A549 (cell line): ENCODE results near the gene NPBWR2. TPM values are rescaled to one million over a fixed set of nuclear protein-coding genes. Genes with fewer than 3 reads are reported as not detected.

Experiments used
- ATAC-seq, 2 experiments: fragments of 200-7000 bp in 1 of 2; fragments of >200 bp in 1 of 2; cut with Nextera tagmentation in 1 of 2; cut with Tn5 transposase in 1 of 2; 3 replicates each; pipeline versions ENCODE4 v1.8.0 to v1.9.1; 2018 to 2020; ENCODE audit warnings: mild to moderate bottlenecking in 1 of 2, moderate library complexity in 1 of 2
- CTCF ChIA-PET: fragments of 300-600 bp; sonication (Branson Sonifier 250); formaldehyde crosslinking; extraction: SDS; loops from one replicate; lab custom pipeline; 2021; ENCODE audit warnings: antibody characterized with exemption, inconsistent platforms; lab: Yijun Ruan, JAX
- POLR2A ChIA-PET: fragments of 350-600 bp; formaldehyde crosslinking; extraction: SDS; loops from one replicate; lab custom pipeline; 2021; ENCODE audit warnings: antibody characterized with exemption, inconsistent platforms; lab: Yijun Ruan, JAX
- DNase-seq, 2 experiments: peaks; one replicate each; pipeline versions ENCODE4 v3.0.0 to v3.0.0-alpha.2; 2011 to 2016; ENCODE audit warnings: low read depth in 1 of 2, low spot score in 1 of 2
- FAIRE-seq: peaks from 2 replicates; lab custom pipeline; 2011; peaks lifted over from hg19 to GRCh38; lab: Jason Lieb, UNC
- H3K27ac ChIP-seq, 2 experiments: fragments of >200 bp; sonication (Bioruptor Twin); formaldehyde crosslinking; 3 replicates each; pipeline ENCODE4 v1.5.1; 2016 to 2017
- H3K4me1 ChIP-seq: fragments of >200 bp; sonication (Bioruptor Twin); formaldehyde crosslinking; 3 replicates; pipeline ENCODE4 v1.6.1; 2016
- H3K4me2 ChIP-seq: fragments of >200 bp; sonication (Bioruptor Twin); formaldehyde crosslinking; 3 replicates; pipeline ENCODE4 v1.6.1; 2016
- H3K4me3 ChIP-seq: fragments of >200 bp; sonication (Bioruptor Twin); formaldehyde crosslinking; 3 replicates; pipeline ENCODE4 v1.5.1; 2016
- H3K9me3 ChIP-seq: fragments of >200 bp; sonication (Bioruptor Twin); formaldehyde crosslinking; 3 replicates; pipeline ENCODE4 v1.6.1; 2016
- CEBPB ChIP-seq, 2 experiments: fragments of >200 bp in 1 of 2; sonication (Bioruptor Twin) in 1 of 2; formaldehyde crosslinking in 1 of 2; IDR thresholded peaks; 2 replicates each; pipeline ENCODE4 v1.6.1; 2012 to 2016
- FOSL2 ChIP-seq, 2 experiments: fragments of 450-650 bp in 1 of 2; fragments of >200 bp in 1 of 2; sonication (Bioruptor Twin) in 1 of 2; formaldehyde crosslinking; IDR thresholded peaks; 2 replicates each; pipeline versions ENCODE4 v1.5.0 to v1.6.1; 2016 to 2020; ENCODE audit warnings: mild to moderate bottlenecking in 1 of 2, moderate library complexity in 1 of 2
- HOXB13 ChIP-seq: fragments of 250-450 bp; sonication (Bioruptor Pico); IDR thresholded peaks from 2 replicates; pipeline ENCODE4 v1.5.0; 2020; ENCODE audit warnings: low read depth, mild to moderate bottlenecking, moderate library complexity
- JUN ChIP-seq, 2 experiments: fragments of >200 bp; sonication (Bioruptor Twin); formaldehyde crosslinking; IDR thresholded peaks; 2 replicates in 1 of 2; 3 replicates in 1 of 2; pipeline ENCODE4 v1.6.1; 2016 to 2017
- MAFK ChIP-seq: fragments of 450-650 bp; IDR thresholded peaks from 2 replicates; pipeline ENCODE4 v1.6.1; 2014; ENCODE audit not compliant: partially characterized antibody
- MYC ChIP-seq: IDR thresholded peaks from 2 replicates; pipeline ENCODE4 v1.6.1; 2012; ENCODE audit warnings: mild to moderate bottlenecking, inconsistent platforms, low read length, improper control_type of control experiment, borderline replicate concordance
- NFE2L2 ChIP-seq: fragments of 150-350 bp; conservative IDR thresholded peaks from 2 replicates; pipeline ENCODE4 v1.6.1; 2014; ENCODE audit warnings: low read length
- NPAS2 ChIP-seq: fragments of 250-450 bp; sonication (Bioruptor Pico); IDR thresholded peaks from 2 replicates; pipeline ENCODE4 v1.8.0; 2022; ENCODE audit warnings: mild to moderate bottlenecking, moderate library complexity, borderline replicate concordance
- NR3C1 ChIP-seq: fragments of >200 bp; sonication (Bioruptor Twin); formaldehyde crosslinking; IDR thresholded peaks from 3 replicates; pipeline ENCODE4 v1.6.1; 2017
- PBX3 ChIP-seq: IDR thresholded peaks from 2 replicates; pipeline ENCODE4 v1.6.1; 2012
- RAD21 ChIP-seq, 2 experiments: fragments of >200 bp in 1 of 2; sonication (Bioruptor Twin) in 1 of 2; formaldehyde crosslinking in 1 of 2; IDR thresholded peaks in 1 of 2; conservative IDR thresholded peaks in 1 of 2; 2 replicates in 1 of 2; 3 replicates in 1 of 2; pipeline ENCODE4 v1.6.1; 2012 to 2018; ENCODE audit warnings: inconsistent platforms in 1 of 2
- RCOR1 ChIP-seq: fragments of 150-350 bp; IDR thresholded peaks from 2 replicates; pipeline ENCODE4 v1.6.1; 2014; ENCODE audit warnings: antibody characterized with exemption, low read length, low read depth
- RFX5 ChIP-seq: fragments of 450-650 bp; IDR thresholded peaks from 2 replicates; pipeline ENCODE4 v1.7.1; 2014; ENCODE audit warnings: antibody characterized with exemption, mild to moderate bottlenecking, moderate library complexity
- SMC3 ChIP-seq: fragments of >200 bp; sonication (Bioruptor Twin); formaldehyde crosslinking; IDR thresholded peaks from 3 replicates; pipeline ENCODE4 v1.6.1; 2018; ENCODE audit warnings: inconsistent platforms
- SREBF2 ChIP-seq: fragments of 450-650 bp; IDR thresholded peaks from 2 replicates; pipeline ENCODE4 v1.6.1; 2014; ENCODE audit warnings: mild to moderate bottlenecking, moderate library complexity
- WGBS: methylation state at CpG from one replicate; pipeline ENCODE4 v1.1.6; 2017; ENCODE audit errors: missing lambda C conversion rate; 5-methylcytosine and 5-hydroxymethylcytosine counted together
- polyA plus RNA-seq, 4 experiments: library from polyadenylated mRNA; depleted of rRNA in 3 of 4; stranded (reverse); fragments of >200 nt; fragmentation: RNase III in 1 of 4; extraction: RNeasy Plus Mini Kit Qiagen cat#74134 plus additional on column Dnase treatment in 1 of 4; gene quantifications; 2 replicates in 3 of 4; 3 replicates in 1 of 4; pipeline ENCODE4 v1.2.3, GENCODE V29; 2011 to 2017
- TF ChIP-seq, protein P1 (sequence below): fragments of 150-350 bp; IDR thresholded peaks from 2 replicates; pipeline ENCODE4 v1.6.1; 2014; ENCODE audit warnings: low read depth, mild to moderate bottlenecking, low read length
- TF ChIP-seq, protein P2 (sequence below): fragments of 450-650 bp; IDR thresholded peaks from 2 replicates; pipeline ENCODE4 v1.6.1; 2014; ENCODE audit warnings: antibody characterized with exemption
- TF ChIP-seq, protein P3 (sequence below): fragments of >200 bp; sonication (Bioruptor Twin); formaldehyde crosslinking; IDR thresholded peaks from 3 replicates; pipeline ENCODE4 v1.5.1; 2016

The NPBWR2 gene
- polyA plus RNA-seq, 2 of the 4 experiments (the other 2 are of a cell fraction): not detected

- ATAC-seq (no peak), DNase-seq (no peak), FAIRE-seq (no peak)
- H3K4me3 ChIP-seq: peak overlapping the region; percentile 97
- peak overlapping the region; percentile 96 to 98 for H3K27ac ChIP-seq
- H3K9me3 ChIP-seq: no peaks in the 10 kb centered on the region
- CTCF ChIA-PET: interaction anchor here (0.7 to 7.2 kb wide), 7 partner anchors 9 to 524 kb away, joined by 3 to 143 read pairs (median 5); partner anchors contain the start of gene C20orf204
- H3K4me2 ChIP-seq: peak overlapping the region; percentile 99
- H3K4me1 ChIP-seq: peaks cover 55% of the 10 kb centered on the region
- TF ChIP-seq NPAS2 (CRISPR knock-in tag): no peak
- no peak for TF ChIP-seq RCOR1
- TF ChIP-seq NR3C1: no peak
- TF ChIP-seq JUN (IDR thresholded peaks at IDR 0.05): no peak
- TF ChIP-seq, protein P1, sequence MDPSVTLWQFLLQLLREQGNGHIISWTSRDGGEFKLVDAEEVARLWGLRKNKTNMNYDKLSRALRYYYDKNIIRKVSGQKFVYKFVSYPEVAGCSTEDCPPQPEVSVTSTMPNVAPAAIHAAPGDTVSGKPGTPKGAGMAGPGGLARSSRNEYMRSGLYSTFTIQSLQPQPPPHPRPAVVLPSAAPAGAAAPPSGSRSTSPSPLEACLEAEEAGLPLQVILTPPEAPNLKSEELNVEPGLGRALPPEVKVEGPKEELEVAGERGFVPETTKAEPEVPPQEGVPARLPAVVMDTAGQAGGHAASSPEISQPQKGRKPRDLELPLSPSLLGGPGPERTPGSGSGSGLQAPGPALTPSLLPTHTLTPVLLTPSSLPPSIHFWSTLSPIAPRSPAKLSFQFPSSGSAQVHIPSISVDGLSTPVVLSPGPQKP: no peak
- no peak for TF ChIP-seq PBX3
- no peak for TF ChIP-seq HOXB13 (CRISPR knock-in tag)
- 58% methylated on average over 3 of the region's 5 CpGs for WGBS
- POLR2A ChIA-PET: interaction anchor here (1.0 to 1.9 kb wide), 7 partner anchors 9 to 541 kb away, joined by 3 to 29 read pairs (median 8); partner anchors contain the start of genes OPRL1, PPDPF, RGS19 and SOX18
Observed at GRCh38 chr20:64062276-64062595, 45.1 kb downstream of the NPBWR2 start.

DNA sequence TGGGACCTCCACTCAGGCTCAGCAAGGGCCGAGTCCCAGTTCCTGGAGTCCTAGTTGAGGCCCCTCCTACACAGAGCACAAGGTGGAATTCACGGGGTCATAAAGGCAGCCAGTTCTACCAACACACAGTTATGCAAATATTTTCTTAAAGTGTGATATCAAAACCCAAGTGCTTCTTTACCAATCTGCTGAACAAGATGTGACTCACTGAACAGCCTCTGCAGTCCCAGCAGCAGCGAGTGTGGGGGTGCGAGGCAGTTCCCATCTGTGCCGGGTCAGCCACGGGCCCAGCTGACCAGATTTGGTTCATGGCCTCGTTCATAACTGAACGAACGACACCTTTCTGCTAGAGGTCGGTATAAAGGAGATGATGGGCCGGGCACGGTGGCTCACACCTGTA lies 48.8 kb downstream of the NPBWR2 start:
- TF ChIP-seq RCOR1: no peak
- TF ChIP-seq JUN (IDR thresholded peaks at IDR 0.05): no peak
- TF ChIP-seq MYC: no peak
- TF ChIP-seq RFX5: no peak
- TF ChIP-seq, protein P2, sequence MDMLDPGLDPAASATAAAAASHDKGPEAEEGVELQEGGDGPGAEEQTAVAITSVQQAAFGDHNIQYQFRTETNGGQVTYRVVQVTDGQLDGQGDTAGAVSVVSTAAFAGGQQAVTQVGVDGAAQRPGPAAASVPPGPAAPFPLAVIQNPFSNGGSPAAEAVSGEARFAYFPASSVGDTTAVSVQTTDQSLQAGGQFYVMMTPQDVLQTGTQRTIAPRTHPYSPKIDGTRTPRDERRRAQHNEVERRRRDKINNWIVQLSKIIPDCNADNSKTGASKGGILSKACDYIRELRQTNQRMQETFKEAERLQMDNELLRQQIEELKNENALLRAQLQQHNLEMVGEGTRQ: no peak
- TF ChIP-seq CEBPB (IDR thresholded peaks at IDR 0.05): no peak
- TF ChIP-seq SREBF2: no peak
- no peak for TF ChIP-seq NFE2L2
- no peak for TF ChIP-seq FOSL2 (IDR thresholded peaks at IDR 0.05)
- no peak for TF ChIP-seq FOSL2 (CRISPR knock-in tag; IDR thresholded peaks at IDR 0.05)
- H3K9me3 ChIP-seq: no peaks in the 10 kb centered on the region
- no peak for ATAC-seq
- no peak for FAIRE-seq
- H3K4me3 ChIP-seq: no peak overlapping the region
- H3K4me2 ChIP-seq: peak overlapping the region; percentile 25; the same call in 1 of the 3 replicates
- H3K27ac ChIP-seq: peak overlapping the region in 1 of 2 experiments; percentile 75; a peak in 2 of 6 replicates
- ChIA-PET POLR2A (no interaction called here), CTCF (interaction anchor here (0.6 to 7.2 kb wide), 12 partner anchors 8 to 521 kb away, joined by 3 to 143 read pairs (median 7); partner anchors contain the start of genes C20orf204, PRPF6 and PTK6)
- H3K4me1 ChIP-seq: peaks cover 47% of the 10 kb centered on the region
- 53% methylated on average over 10 of the region's 12 CpGs for WGBS
- no peak for DNase-seq

- DNase-seq (peak; percentile 69 to 90), ATAC-seq (peak; percentile 64 to 82), FAIRE-seq (no peak)
- Histone ChIP-seq H3K27ac (peak overlapping the region; percentile 9 to 75; a peak in 4 of 6 replicates), H3K4me2 (peak overlapping the region; percentile 25; the same call in 1 of the 3 replicates), H3K9me3 (no peaks in the 10 kb centered on the region), H3K4me1 (peaks cover 47% of the 10 kb centered on the region), H3K4me3 (no peak overlapping the region)
- POLR2A ChIA-PET: no interaction called here
- WGBS: 43% methylated on average over 26 of the region's 33 CpGs
- TF ChIP-seq MAFK (no peak), SMC3 (peak; percentile 60), RAD21 (conservative IDR thresholded peaks at IDR 0.05 in 1 of 2, IDR thresholded peaks at IDR 0.05 in 1 of 2) (peak; percentile 83 to 87), CEBPB (IDR thresholded peaks at IDR 0.05) (no peak)
- TF ChIP-seq, protein P3, sequence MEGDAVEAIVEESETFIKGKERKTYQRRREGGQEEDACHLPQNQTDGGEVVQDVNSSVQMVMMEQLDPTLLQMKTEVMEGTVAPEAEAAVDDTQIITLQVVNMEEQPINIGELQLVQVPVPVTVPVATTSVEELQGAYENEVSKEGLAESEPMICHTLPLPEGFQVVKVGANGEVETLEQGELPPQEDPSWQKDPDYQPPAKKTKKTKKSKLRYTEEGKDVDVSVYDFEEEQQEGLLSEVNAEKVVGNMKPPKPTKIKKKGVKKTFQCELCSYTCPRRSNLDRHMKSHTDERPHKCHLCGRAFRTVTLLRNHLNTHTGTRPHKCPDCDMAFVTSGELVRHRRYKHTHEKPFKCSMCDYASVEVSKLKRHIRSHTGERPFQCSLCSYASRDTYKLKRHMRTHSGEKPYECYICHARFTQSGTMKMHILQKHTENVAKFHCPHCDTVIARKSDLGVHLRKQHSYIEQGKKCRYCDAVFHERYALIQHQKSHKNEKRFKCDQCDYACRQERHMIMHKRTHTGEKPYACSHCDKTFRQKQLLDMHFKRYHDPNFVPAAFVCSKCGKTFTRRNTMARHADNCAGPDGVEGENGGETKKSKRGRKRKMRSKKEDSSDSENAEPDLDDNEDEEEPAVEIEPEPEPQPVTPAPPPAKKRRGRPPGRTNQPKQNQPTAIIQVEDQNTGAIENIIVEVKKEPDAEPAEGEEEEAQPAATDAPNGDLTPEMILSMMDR: peak; percentile 74
- TF ChIP-seq, protein P2: no peak
- CTCF ChIA-PET: interaction anchor here (0.6 to 7.2 kb wide), 31 partner anchors 9 to 520 kb away, joined by 3 to 143 read pairs (median 5); partner anchors contain the start of genes C20orf204, LKAAEAR1, NPBWR2 and PRPF6
Observed at GRCh38 chr20:64057628-64058498, 49.5 kb downstream of the NPBWR2 start.
